ENCODE measurements around the gene CERS2. TPM values are rescaled to one million over a fixed set of nuclear protein-coding genes. Genes with fewer than 3 reads are reported as not detected.

The CERS2 gene
- total RNA-seq, 1 experiment from 2014 or later, result 348 TPM

DNA sequence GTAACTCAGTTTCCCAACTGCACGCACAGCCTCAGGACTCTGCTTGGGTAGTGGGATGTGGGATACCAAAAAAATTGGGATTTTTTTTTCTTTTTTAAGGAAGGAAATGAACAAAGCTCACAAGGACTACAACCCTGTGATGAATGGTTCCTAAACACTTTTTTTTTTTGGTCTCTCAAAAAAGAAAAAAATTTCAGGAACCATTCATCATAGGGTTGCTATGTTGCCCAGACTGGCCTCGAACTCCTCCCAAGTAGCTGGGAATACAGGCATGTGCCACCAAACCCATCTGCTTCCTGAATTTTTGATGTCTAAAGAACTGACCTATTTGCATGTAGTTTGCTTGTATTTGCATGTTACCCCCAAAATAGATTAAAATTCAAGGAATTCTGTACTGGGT lies 25.3 kb upstream of the CERS2 start:
- H3K9me3 ChIP-seq (ENCODE audit: control insufficient read depth, insufficient read depth, low read depth, low read length), result no peaks in the 10 kb centered on the region
- intact Hi-C loops (cut with micrococcal nuclease; ENCODE audit: unreplicated experiment), result no loop called here
- ATAC-seq (no peak), DNase-seq (ENCODE audit: low read depth, low spot score) (no peak)
- no peak overlapping the region for H3K27ac ChIP-seq (ENCODE audit: low read length)
- in situ Hi-C loops (cut with HindIII; ENCODE audit: low pct_unique_long_range_greater_than_20kb, low sequenced_read_pairs), result no loop called here
- TF ChIP-seq TCF7L2 (IDR thresholded peaks at IDR 0.05; ENCODE audit: low read depth, low read length) (no peak), SIN3A (IDR thresholded peaks at IDR 0.05; ENCODE audit: borderline replicate concordance, insufficient read depth, low read depth, low read length) (no peak), POLR2AphosphoS5 (IDR thresholded peaks at IDR 0.05; ENCODE audit: low read depth, low read length) (no peak), CTCF (IDR thresholded peaks at IDR 0.05) (no peak)
- TF ChIP-seq, protein P1, sequence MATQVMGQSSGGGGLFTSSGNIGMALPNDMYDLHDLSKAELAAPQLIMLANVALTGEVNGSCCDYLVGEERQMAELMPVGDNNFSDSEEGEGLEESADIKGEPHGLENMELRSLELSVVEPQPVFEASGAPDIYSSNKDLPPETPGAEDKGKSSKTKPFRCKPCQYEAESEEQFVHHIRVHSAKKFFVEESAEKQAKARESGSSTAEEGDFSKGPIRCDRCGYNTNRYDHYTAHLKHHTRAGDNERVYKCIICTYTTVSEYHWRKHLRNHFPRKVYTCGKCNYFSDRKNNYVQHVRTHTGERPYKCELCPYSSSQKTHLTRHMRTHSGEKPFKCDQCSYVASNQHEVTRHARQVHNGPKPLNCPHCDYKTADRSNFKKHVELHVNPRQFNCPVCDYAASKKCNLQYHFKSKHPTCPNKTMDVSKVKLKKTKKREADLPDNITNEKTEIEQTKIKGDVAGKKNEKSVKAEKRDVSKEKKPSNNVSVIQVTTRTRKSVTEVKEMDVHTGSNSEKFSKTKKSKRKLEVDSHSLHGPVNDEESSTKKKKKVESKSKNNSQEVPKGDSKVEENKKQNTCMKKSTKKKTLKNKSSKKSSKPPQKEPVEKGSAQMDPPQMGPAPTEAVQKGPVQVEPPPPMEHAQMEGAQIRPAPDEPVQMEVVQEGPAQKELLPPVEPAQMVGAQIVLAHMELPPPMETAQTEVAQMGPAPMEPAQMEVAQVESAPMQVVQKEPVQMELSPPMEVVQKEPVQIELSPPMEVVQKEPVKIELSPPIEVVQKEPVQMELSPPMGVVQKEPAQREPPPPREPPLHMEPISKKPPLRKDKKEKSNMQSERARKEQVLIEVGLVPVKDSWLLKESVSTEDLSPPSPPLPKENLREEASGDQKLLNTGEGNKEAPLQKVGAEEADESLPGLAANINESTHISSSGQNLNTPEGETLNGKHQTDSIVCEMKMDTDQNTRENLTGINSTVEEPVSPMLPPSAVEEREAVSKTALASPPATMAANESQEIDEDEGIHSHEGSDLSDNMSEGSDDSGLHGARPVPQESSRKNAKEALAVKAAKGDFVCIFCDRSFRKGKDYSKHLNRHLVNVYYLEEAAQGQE (IDR thresholded peaks at IDR 0.05; ENCODE audit: insufficient read depth in 1 of 2, low read depth in 2 of 2, low read length in 1 of 2), result no peak
- ChIA-PET POLR2A (no interaction called here), CTCF (no interaction called here)
- H3K27me3 ChIP-seq (ENCODE audit: control insufficient read depth, insufficient read depth, low read length), result no peaks in the 10 kb centered on the region
- peaks cover 5% of the 10 kb centered on the region; the same call in 1 of the 2 replicates for H3K4me1 ChIP-seq (ENCODE audit: control insufficient read depth, insufficient read depth, low read length)
- no peaks in the 10 kb centered on the region for H3K36me3 ChIP-seq (ENCODE audit: control insufficient read depth, insufficient read depth, low read length)
- H3K4me3 ChIP-seq (ENCODE audit: low read depth in 2 of 2, low read length in 2 of 2), result no peak overlapping the region
- BruUV-seq (replicated peaks), result no TSS peak

DNA sequence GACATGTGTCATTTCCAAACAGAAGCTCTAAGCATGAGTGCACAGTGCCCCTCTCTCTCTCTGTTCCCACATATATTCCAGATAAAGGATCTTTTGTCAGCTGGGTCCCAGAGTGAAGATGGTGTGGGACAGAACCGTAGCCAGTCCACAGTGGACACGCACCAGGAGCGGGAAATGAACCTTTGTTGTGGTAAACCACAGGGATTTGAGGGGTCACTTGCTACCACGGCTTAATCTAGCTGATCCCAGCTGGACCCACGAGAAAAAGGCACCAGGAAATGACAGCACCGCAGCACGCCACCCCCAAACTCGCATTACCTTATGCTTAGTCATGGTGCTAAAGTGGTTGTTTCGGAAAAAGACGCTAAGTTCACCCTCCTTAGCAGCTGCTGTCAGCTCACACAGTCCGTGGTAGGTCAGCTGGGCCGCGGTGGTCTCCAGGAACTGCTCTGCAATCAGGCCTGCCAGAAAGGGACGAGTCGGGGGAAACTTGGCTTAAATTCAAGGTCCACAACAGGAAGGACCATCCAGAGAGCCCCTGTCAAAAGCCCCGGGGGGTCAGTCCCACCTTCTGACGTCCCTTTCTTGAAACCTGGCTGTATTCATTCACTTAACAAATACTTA lies 24.5 kb upstream of the CERS2 start:
- ATAC-seq, result no peak
- Histone ChIP-seq H3K4me3 (ENCODE audit: low read depth in 2 of 2, low read length in 2 of 2) (no peak overlapping the region), H3K36me3 (ENCODE audit: control insufficient read depth, insufficient read depth, low read length) (no peaks in the 10 kb centered on the region), H3K9me3 (ENCODE audit: control insufficient read depth, insufficient read depth, low read depth, low read length) (no peaks in the 10 kb centered on the region), H3K27ac (ENCODE audit: low read length) (no peak overlapping the region), H3K4me1 (ENCODE audit: control insufficient read depth, insufficient read depth, low read length) (peaks cover 5% of the 10 kb centered on the region; the same call in 1 of the 2 replicates), H3K27me3 (ENCODE audit: control insufficient read depth, insufficient read depth, low read length) (no peaks in the 10 kb centered on the region)
- DNase-seq (ENCODE audit: low read depth, low spot score), result no peak
- in situ Hi-C loops (cut with HindIII; ENCODE audit: low pct_unique_long_range_greater_than_20kb, low sequenced_read_pairs) (no loop called here), intact Hi-C loops (cut with micrococcal nuclease; ENCODE audit: unreplicated experiment) (no loop called here)
- TF ChIP-seq CTCF (IDR thresholded peaks at IDR 0.05) (no peak), TCF7L2 (IDR thresholded peaks at IDR 0.05; ENCODE audit: low read depth, low read length) (no peak)
- BruUV-seq (replicated peaks), result no TSS peak
- ChIA-PET CTCF (no interaction called here), POLR2A (no interaction called here)

Measured in Panc1 (cell line).